HepG2 (cell line): ENCODE measurements around the gene VGF. TPM values are rescaled to one million over a fixed set of nuclear protein-coding genes. Genes with fewer than 3 reads are reported as not detected.

Experiments
- ATM ChIP-seq: fragments of 450-650 bp; IDR thresholded peaks from 2 replicates; pipeline ENCODE4 v1.7.1; 2017; ENCODE audit warnings: mild to moderate bottlenecking, borderline replicate concordance
- BCLAF1 ChIP-seq: fragments of 450-650 bp; IDR thresholded peaks from 2 replicates; pipeline ENCODE4 v1.6.1; 2017; ENCODE audit warnings: mild to moderate bottlenecking
- CSRNP1 ChIP-seq: sonication (generic); formaldehyde crosslinking; IDR thresholded peaks from 2 replicates; pipeline ENCODE4 v1.8.1; 2023; ENCODE audit warnings: mild to moderate bottlenecking, missing genetic modification reagents
- CTCF ChIP-seq: sonication (generic); formaldehyde crosslinking; IDR thresholded peaks from 2 replicates; pipeline ENCODE4 v1.5.0; 2020; ENCODE audit warnings: mild to moderate bottlenecking, missing genetic modification reagents, moderate library complexity
- MTA3 ChIP-seq: sonication (generic); formaldehyde crosslinking; IDR thresholded peaks from 2 replicates; pipeline ENCODE4 v1.4.0; 2020; ENCODE audit warnings: missing genetic modification reagents
- PAWR ChIP-seq: sonication (generic); formaldehyde crosslinking; IDR thresholded peaks from 2 replicates; pipeline ENCODE4 v1.4.0; 2020; ENCODE audit warnings: missing genetic modification reagents, mild to moderate bottlenecking, borderline replicate concordance
- PHF5A ChIP-seq: IDR thresholded peaks from one replicate; pipeline ENCODE4 v1.6.1; 2018; ENCODE audit warnings: low read depth, missing genetic modification reagents; ENCODE audit not compliant: unreplicated experiment
- SMYD3 ChIP-seq: sonication (generic); formaldehyde crosslinking; IDR thresholded peaks from 2 replicates; pipeline ENCODE4 v1.8.1; 2023; ENCODE audit warnings: mild to moderate bottlenecking, missing genetic modification reagents
- ZBTB20 ChIP-seq: sonication (generic); formaldehyde crosslinking; IDR thresholded peaks from 2 replicates; pipeline ENCODE4 v1.8.1; 2023; ENCODE audit warnings: missing genetic modification reagents, low read depth, mild to moderate bottlenecking, borderline replicate concordance
- ZFP36L1 ChIP-seq: sonication (generic); formaldehyde crosslinking; IDR thresholded peaks from 2 replicates; pipeline ENCODE4 v1.8.0; 2022; ENCODE audit warnings: mild to moderate bottlenecking, missing genetic modification reagents, moderate library complexity
- ZFP36L2 ChIP-seq: sonication (generic); formaldehyde crosslinking; IDR thresholded peaks from 2 replicates; pipeline ENCODE4 v1.4.0; 2020; ENCODE audit warnings: missing genetic modification reagents
- ZFP82 ChIP-seq: sonication (generic); formaldehyde crosslinking; IDR thresholded peaks from 2 replicates; pipeline ENCODE4 v1.5.1; 2020; ENCODE audit warnings: mild to moderate bottlenecking, missing genetic modification reagents, borderline replicate concordance
- ZNF18 ChIP-seq: sonication (generic); formaldehyde crosslinking; IDR thresholded peaks from 2 replicates; pipeline ENCODE4 v1.8.0; 2022; ENCODE audit warnings: mild to moderate bottlenecking, missing genetic modification reagents; ENCODE audit not compliant: insufficient replicate concordance
- ZNF225 ChIP-seq: sonication (generic); formaldehyde crosslinking; IDR thresholded peaks from 2 replicates; pipeline ENCODE4 v1.4.0; 2020; ENCODE audit warnings: mild to moderate bottlenecking, missing genetic modification reagents
- ZNF251 ChIP-seq: sonication (generic); formaldehyde crosslinking; IDR thresholded peaks from 2 replicates; pipeline ENCODE4 v1.9.0; 2021; ENCODE audit warnings: mild to moderate bottlenecking, missing genetic modification reagents
- ZNF280B ChIP-seq: sonication (generic); formaldehyde crosslinking; IDR thresholded peaks from 2 replicates; pipeline ENCODE4 v1.5.0; 2020; ENCODE audit warnings: missing genetic modification reagents, mild to moderate bottlenecking, borderline replicate concordance
- ZNF547 ChIP-seq: sonication (generic); formaldehyde crosslinking; IDR thresholded peaks from 2 replicates; pipeline ENCODE4 v1.5.1; 2020; ENCODE audit warnings: mild to moderate bottlenecking, missing genetic modification reagents
- polyA plus RNA-seq, 8 experiments: library from polyadenylated mRNA; depleted of rRNA in 3 of 8; stranded (reverse) in 7 of 8; unstranded in 1 of 8; fragments of >200 nt; fragmentation: Illumina TruSeq in 4 of 8; extraction: Trizol in 4 of 8; gene quantifications; 2 replicates each; pipeline versions ENCODE4 v1.2.1 to v1.2.3, GENCODE V29; 2011 to 2016; ENCODE audit warnings: low read depth in 4 of 8, missing spikeins in 1 of 8, mixed read lengths in 1 of 8; ENCODE audit not compliant: insufficient read depth in 1 of 8
- total RNA-seq, 5 experiments: library from RNA; depleted of rRNA; stranded (reverse); fragments of >200 nt; fragmentation: Illumina TruSeq; extraction: Trizol; gene quantifications; 2 replicates each; pipeline ENCODE4 v1.2.3, GENCODE V29; 2016; ENCODE audit warnings: low read depth in 1 of 5

The VGF gene
- total and polyA plus RNA-seq, 2 of the 13 experiments (the other 11 are each of a cell fraction or from before 2014, with no cell fraction given) = 0.12 to 0.46 TPM

GRCh38 chr7:101126651-101127459 lies 38.5 kb downstream of the VGF start, which contains the start of gene SERPINE1 (continued):
- TF ChIP-seq ZNF18 (CRISPR knock-in tag) (peak; percentile 58), MTA3 (no peak), ZFP36L1 (CRISPR knock-in tag) (no peak; the same call in 1 of the 2 replicates), CTCF (peak; percentile 61), ZNF225 (CRISPR knock-in tag) (peak; percentile 26; the same call in 1 of the 2 replicates), SMYD3 (peak; percentile 90), ZFP82 (CRISPR knock-in tag) (peak; percentile 70; the same call in 1 of the 2 replicates), ZBTB20 (CRISPR knock-in tag) (peak; percentile 58; the same call in 1 of the 2 replicates), PHF5A (CRISPR knock-in tag) (peak; percentile 90), BCLAF1 (no peak), PAWR (CRISPR knock-in tag) (peak; percentile 83; the same call in 1 of the 2 replicates), ATM (no peak), CSRNP1 (peak; percentile 80; the same call in 1 of the 2 replicates), ZNF251 (CRISPR knock-in tag) (no peak), ZFP36L2 (CRISPR knock-in tag) (no peak; the same call in 1 of the 2 replicates), ZNF547 (CRISPR knock-in tag) (peak; percentile 26; the same call in 1 of the 2 replicates), ZNF280B (CRISPR knock-in tag) (no peak)
